KOPT-K1 (cell line): Measurements from ENCODE around the gene CMIP.
"Not testable (repeated sequence)": the region's sequence is repeated elsewhere in the genome, so short reads cannot be mapped to it uniquely, and the experiment has no call there.

Experiments
- H3K27ac ChIP-seq: fragments of 200-600 bp; sonication (generic); 2 replicates; pipeline ENCODE4 v1.5.1; 2016; ENCODE audit warnings: antibody characterized with exemption, mild to moderate bottlenecking, low read depth, low read length; ENCODE audit not compliant: poor library complexity, severe bottlenecking
- H3K36me3 ChIP-seq: fragments of 200-600 bp; sonication (generic); 2 replicates; pipeline ENCODE4 v1.5.1; 2017; ENCODE audit warnings: antibody characterized with exemption, mild to moderate bottlenecking, low read length, moderate library complexity; ENCODE audit not compliant: insufficient read depth
- H3K9me3 ChIP-seq: fragments of 200-600 bp; sonication (generic); 2 replicates; pipeline ENCODE4 v1.5.1; 2017; ENCODE audit warnings: antibody characterized with exemption, low read length, mild to moderate bottlenecking; ENCODE audit not compliant: insufficient read depth, poor library complexity, severe bottlenecking

Gene CMIP

GRCh38 chr16:81681311-81681710, 236.7 kb downstream of the CMIP start:
- Histone ChIP-seq H3K36me3 (peaks cover 57% of the 10 kb centered on the region), H3K9me3 (no peaks in the 10 kb centered on the region), H3K27ac (no peak overlapping the region)

- peaks cover 34% of the 10 kb centered on the region for H3K36me3 ChIP-seq
- H3K27ac ChIP-seq: no peak overlapping the region
- no peaks in the 10 kb centered on the region for H3K9me3 ChIP-seq
Measured at GRCh38 chr16:81684242-81684837, 239.7 kb downstream of the CMIP start.

DNA sequence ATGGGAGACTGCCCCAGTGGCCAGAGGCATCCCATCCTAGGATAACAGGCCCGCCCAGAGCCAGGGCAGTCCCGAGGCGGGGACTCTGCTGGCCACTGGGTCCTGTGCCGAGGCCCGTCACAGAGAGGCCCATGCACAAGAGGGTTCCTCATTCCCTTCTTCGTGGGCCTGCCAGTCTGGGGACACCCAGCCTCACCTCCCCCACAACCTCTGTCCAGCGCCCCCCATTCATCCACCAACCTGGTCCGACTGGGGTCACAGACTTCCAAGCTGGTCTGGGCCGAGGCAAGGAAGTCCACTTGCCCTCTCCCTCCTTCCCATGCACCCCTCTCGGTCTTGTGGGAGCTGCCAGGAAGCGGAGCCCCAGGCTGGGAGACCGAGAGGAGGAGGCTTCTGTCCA, 240.3 kb downstream of the CMIP start:
- H3K9me3 ChIP-seq: no peaks in the 10 kb centered on the region
- no peak overlapping the region for H3K27ac ChIP-seq
- peaks cover 28% of the 10 kb centered on the region for H3K36me3 ChIP-seq

DNA sequence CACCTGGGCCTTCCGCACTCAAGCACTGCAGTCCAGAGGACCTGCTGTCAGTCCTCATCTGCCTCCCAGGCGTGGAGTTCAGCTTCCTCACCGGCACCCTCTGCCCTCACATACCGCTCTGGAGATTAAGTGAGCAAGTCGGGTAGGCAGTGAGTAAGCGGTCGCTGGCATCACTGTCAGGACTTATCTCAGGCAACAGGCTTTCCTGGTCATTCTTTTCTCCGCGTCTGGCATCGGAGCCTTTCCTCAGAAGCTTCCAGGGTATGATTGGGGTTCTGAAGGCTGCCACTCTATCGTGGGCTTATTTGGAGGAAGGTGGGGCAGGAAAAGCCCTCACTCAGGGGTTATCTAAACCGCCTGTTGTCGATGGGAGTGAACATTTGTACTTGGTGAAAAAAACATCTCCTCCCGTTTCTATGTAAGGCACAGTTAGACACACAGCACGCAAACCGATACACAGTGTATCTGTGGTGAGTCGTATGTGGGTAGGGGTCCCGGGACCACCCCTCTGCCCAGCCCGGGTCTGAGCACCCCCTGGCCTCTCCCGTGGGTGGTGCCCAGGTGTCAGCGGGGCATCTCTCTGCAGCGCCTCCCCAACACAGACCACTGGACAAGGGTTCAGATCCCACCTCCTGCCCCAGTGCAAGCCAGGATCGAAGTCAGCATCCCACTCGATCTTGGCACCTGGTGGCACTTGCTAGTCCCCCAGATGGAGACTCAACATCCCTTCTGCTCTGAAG, 242.0 kb downstream of the CMIP start:
- H3K36me3 ChIP-seq: peaks cover 15% of the 10 kb centered on the region; the same call in 1 of the 2 replicates
- H3K27ac ChIP-seq: no peak overlapping the region
- no peaks in the 10 kb centered on the region for H3K9me3 ChIP-seq

DNA sequence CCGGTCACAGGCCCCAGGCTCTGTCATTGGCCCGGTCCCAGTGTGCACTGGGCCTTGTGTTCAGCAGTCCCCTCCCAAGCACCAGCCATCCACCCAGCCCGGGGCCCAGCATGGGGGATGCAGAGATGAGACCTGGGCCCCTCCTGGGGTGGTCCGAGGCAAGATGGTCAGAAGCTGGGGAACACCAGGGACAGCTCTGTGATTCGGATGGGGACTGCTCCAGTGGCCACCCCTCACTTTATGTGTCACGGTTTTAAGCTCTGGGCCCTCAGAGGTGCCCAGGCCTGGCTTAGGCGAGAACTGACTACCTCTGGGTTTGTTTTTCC, 242.5 kb downstream of the CMIP start:
- peak overlapping the region; percentile 30 for H3K27ac ChIP-seq
- H3K9me3 ChIP-seq: no peaks in the 10 kb centered on the region
- peaks cover 19% of the 10 kb centered on the region; the same call in 1 of the 2 replicates for H3K36me3 ChIP-seq

GRCh38 chr16:81688182-81688581, 243.6 kb downstream of the CMIP start:
- Histone ChIP-seq H3K9me3 (no peaks in the 10 kb centered on the region), H3K27ac (peak overlapping the region; percentile 30)

DNA sequence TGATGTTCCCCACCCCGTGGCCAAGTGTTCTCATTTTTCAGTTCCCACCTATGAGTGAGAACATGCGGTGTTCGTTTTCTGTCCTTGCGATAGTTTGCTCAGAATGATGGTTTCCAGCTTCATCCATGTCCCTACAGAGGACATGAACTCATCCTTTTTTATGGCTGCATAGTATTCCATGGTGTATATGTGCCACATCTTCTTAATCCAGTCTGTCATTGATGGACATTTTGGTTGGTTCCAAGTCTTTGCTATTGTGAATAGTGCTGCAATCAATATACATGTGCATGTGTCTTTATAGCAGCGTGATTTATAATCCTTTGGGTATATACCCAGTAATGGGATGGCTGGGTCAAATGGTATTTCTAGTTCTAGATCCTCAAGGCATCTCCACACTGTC, 244.2 kb downstream of the CMIP start:
- H3K9me3 ChIP-seq, H3K27ac ChIP-seq: not testable (repeated sequence)
- peaks cover 36% of the 10 kb centered on the region for H3K36me3 ChIP-seq

More at GRCh38 chr16:81688182-81688581, 243.6 kb downstream of the CMIP start:
- H3K36me3 ChIP-seq: peaks cover 29% of the 10 kb centered on the region

DNA sequence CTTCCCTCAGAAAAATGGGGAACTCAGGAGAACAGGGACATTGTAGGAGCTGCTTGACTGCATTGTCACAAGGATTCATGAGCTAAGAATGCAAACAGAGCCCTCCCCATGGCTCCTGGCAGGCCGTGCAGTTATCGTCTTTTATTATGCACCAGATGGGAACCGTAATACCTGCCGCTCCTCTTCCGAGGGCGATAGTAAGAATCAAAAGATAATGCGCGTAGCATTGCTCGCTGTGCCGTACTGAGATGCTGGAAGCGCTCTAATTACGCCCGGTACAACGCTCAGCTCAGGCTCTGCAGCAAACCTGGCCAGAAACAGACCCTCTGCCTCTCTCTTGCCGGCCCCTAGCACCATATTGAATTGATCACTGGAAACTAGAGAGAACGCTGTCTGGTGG, 247.4 kb downstream of the CMIP start:
- H3K9me3 ChIP-seq: no peaks in the 10 kb centered on the region
- H3K36me3 ChIP-seq: peaks cover 58% of the 10 kb centered on the region
- no peak overlapping the region for H3K27ac ChIP-seq

DNA sequence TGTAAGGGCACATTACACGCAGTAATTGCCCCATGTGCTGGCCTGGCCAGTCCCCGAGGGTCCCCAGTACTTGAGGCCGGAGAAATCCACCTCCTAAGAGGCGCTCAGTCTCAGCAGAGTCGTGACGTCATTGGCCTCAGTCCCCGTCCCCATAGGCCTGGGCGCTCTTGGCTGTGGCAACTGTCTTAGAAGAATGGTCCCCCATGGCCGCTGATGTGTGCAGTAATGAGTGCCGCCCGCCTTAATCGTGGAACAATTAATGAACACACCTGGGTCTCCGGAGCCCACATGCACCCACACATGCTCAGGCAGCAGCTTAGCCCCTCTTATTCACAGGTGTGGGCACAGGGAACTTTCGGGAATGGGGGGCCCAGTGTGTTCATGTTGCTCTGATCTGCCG, 248.0 kb downstream of the CMIP start:
- Histone ChIP-seq H3K36me3 (peaks cover 63% of the 10 kb centered on the region), H3K27ac (no peak overlapping the region), H3K9me3 (no peaks in the 10 kb centered on the region)

DNA sequence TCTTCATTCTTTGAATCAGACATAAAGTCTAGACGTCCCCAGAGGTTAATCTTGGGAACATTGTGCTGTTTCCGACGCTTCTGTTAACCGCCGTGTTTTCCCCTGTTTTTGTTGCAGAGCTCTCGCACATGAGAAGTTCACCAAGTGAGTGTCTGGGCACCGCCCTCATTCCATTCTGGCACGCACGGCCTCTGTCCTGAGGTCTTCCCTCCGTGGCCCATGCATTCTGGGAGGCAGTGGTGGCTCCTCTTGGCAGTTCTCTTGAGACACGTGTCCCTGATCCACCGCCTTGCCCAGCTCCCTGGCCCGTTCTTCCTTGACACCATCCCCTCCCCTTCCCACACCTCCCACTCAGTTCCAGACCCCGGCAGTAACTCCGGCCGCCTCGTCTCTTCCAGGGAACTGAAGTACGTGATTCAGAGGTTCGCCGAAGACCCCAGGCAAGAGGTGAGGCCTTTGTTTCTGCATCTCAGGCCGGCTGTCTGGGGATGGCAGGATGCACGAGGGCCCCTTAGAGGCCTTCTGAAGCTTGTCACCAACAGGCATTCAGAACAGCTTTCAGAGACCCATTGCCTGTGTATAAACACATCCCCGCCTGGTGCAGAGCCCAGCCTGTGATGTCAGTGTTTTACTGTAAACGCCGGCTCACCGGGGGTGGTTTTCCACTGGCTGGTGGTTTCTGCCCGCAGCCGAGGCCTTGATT, 248.6 kb downstream of the CMIP start:
- Histone ChIP-seq H3K36me3 (peaks cover 68% of the 10 kb centered on the region), H3K9me3 (no peaks in the 10 kb centered on the region), H3K27ac (no peak overlapping the region)

DNA sequence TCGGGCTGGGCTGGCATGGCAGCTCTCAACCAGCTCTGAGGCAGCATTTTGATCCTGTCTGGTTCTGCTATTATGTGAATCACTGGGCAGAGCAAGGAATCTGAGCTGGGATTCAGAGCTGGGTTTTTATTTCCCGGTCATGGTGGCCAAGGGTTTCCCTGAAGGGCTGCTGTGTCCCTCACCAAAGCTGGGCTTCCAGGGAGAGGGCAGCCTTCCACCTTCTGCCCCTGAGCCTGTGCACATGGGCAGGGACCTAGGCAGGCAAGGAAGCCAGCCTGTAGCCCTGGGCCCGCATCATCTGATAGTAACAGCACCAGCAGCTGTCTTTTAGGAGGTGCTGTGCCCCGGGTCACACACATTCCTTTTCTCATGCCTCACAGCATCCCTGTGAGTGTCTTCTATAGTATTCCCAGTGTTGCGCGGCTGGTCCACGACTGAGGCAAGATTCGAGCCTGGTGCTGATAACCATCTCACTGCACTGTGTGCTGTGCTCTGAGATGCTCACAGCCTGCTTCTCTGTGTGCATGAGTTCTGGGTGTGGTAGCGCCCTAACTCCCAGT, 249.2 kb downstream of the CMIP start:
- Histone ChIP-seq H3K36me3 (peaks cover 74% of the 10 kb centered on the region), H3K27ac (no peak overlapping the region), H3K9me3 (no peaks in the 10 kb centered on the region)

- Histone ChIP-seq H3K9me3 (no peaks in the 10 kb centered on the region), H3K27ac (no peak overlapping the region), H3K36me3 (peaks cover 75% of the 10 kb centered on the region)
Measured at GRCh38 chr16:81694494-81695280, 250.1 kb downstream of the CMIP start.

- Histone ChIP-seq H3K36me3 (peaks cover 82% of the 10 kb centered on the region), H3K27ac (no peak overlapping the region), H3K9me3 (no peaks in the 10 kb centered on the region)
Measured at GRCh38 chr16:81695321-81696165, 250.9 kb downstream of the CMIP start.
